Measurements from ENCODE around the gene ZNF326. TPM values are rescaled to one million over a fixed set of nuclear protein-coding genes. Genes with fewer than 3 reads are reported as not detected.
"Not testable (repeated sequence)": the region's sequence is repeated elsewhere in the genome, so short reads cannot be mapped to it uniquely, and the experiment has no call there.

The ZNF326 gene
- total RNA-seq, 4 donors from 2014 or later, result 9.0 to 15.4 (median 9.9) TPM

GRCh38 chr1:89994231-89994804, 592 bp upstream of the ZNF326 start:
- no peaks in the 10 kb centered on the region for H3K9me3 ChIP-seq
- 72% methylated on average over 15 of the region's 16 CpGs for WGBS
- DNase-seq (ENCODE audit: extremely low spot score), result no peak
- no peaks in the 10 kb centered on the region for H3K27me3 ChIP-seq
- H3K4me3 ChIP-seq, result peak overlapping the region; percentile 82 to 92 (median 88)
- H3K27ac ChIP-seq (replicated peaks in 1 of 4), result peak overlapping the region; percentile 94 to 98 (median 97)
- no peaks in the 10 kb centered on the region for H3K36me3 ChIP-seq
- no peak for TF ChIP-seq CTCF (IDR thresholded peaks at IDR 0.05)
- peaks cover 15 to 35% (median 32%) of the 10 kb centered on the region in 4 donors for H3K4me1 ChIP-seq
- intact Hi-C loops (cut with DNase I), result loop anchor here (10.0 kb wide), 1 partner anchor 360 kb away; the partner anchor contains the start of gene LRRC8C

DNA sequence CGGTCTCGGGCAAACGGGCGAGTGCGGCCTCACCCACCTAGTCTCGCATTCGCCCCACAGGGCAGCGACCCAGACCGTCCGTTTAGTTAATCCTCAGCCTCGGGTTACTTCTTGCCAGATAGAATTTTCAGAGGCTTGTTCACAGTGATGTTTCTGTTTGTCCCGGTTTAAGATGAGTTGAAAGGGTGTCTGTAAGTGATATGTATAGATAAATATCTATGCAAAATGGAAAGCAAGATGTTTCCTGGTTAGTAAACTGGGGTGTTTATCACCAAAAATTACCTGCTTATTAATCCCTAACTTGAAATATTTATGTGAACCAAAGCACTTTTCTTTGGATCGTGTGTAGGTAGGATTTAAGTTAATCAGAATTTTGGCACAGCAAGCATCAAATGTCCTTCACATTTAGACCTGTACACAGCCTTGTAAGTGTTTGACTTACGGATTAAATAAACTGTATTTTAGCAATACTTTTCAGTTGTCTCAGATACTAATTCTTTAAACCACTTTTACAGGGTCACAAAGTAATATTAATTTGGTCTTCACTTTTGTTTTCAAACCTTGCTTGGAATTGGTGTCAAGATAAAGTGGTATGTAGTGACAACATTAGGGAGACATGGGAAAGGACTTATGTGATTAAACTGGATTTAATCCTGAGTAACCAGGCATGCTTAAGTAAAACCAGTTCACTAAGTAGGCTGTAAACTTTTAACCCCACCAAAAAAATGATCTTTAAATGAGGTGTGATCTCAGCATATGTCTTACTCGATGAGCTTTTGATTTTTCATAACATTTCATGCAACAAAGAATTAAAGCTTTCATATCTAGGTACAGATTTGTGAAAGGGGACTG, 914 bp downstream of the ZNF326 start:
- no peak for DNase-seq (ENCODE audit: extremely low spot score)
- Histone ChIP-seq H3K27ac (replicated peaks in 1 of 4) (peak overlapping the region; percentile 94 to 98 (median 97)), H3K9me3 (no peaks in the 10 kb centered on the region), H3K4me1 (peaks cover 20 to 38% (median 34%) of the 10 kb centered on the region in 4 donors), H3K27me3 (no peaks in the 10 kb centered on the region), H3K4me3 (peak overlapping the region; percentile 82 to 92 (median 88)), H3K36me3 (peaks cover 0 to 5% (median 0%) of the 10 kb centered on the region in 4 donors)
- intact Hi-C loops (cut with DNase I), result loop anchor here (10.0 kb wide), 1 partner anchor 361 kb away; the partner anchor contains the start of gene LRRC8C
- WGBS, result 1% methylated on average over 15 of the region's 15 CpGs
- TF ChIP-seq EP300 (IDR thresholded peaks at IDR 0.05), result no peak
- TF ChIP-seq POLR2A (IDR thresholded peaks at IDR 0.05; ENCODE audit: low read depth), result no peak
- no peak for TF ChIP-seq CTCF (IDR thresholded peaks at IDR 0.05)
- no peak for TF ChIP-seq POLR2AphosphoS5 (IDR thresholded peaks at IDR 0.05)

DNA sequence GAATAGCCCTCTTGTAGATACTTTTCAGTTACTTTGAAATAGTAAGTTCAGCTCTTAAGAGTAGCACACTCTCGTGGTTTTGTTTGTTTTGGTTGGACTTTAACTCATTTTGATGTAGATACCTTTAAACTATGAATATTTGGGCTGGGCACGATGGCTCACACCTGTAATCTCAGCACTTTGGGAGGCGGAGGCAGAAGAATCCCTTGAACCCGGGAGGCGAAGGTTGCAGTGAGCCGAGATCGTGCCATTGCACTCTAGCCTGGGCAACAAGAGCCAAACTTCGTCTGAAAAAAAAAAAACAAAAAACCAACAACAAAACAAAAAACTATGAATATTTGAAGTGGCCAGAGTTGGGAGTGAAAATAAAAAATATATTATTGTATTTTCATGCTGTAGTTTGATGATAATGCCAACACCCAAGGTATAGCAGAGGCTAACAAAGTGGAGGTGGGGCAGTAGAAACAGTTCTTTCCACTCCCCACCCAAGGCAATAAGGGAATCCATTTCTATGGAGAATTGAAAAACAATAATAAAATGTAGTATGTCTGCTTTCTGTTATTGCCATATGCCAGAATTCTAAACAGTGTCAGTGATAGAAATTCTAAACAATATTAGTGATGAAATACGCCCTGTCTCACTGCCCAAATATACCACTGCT, 1.7 kb downstream of the ZNF326 start:
- no peak for DNase-seq (ENCODE audit: extremely low spot score)
- H3K4me1 ChIP-seq, result peaks cover 20 to 42% (median 34%) of the 10 kb centered on the region in 4 donors
- WGBS, result 48% methylated on average over 9 of the region's 9 CpGs
- TF ChIP-seq POLR2A (IDR thresholded peaks at IDR 0.05; ENCODE audit: low read depth) (no peak), CTCF (IDR thresholded peaks at IDR 0.05) (no peak), EP300 (IDR thresholded peaks at IDR 0.05) (no peak), POLR2AphosphoS5 (IDR thresholded peaks at IDR 0.05) (no peak)
- H3K36me3 ChIP-seq, result peaks cover 0 to 5% (median 0%) of the 10 kb centered on the region in 4 donors
- peak overlapping the region in 2 of 4 donors; percentile 0 to 96 for H3K27ac ChIP-seq (replicated peaks in 1 of 4)
- H3K27me3 ChIP-seq, result no peaks in the 10 kb centered on the region
- no peaks in the 10 kb centered on the region for H3K9me3 ChIP-seq
- peak overlapping the region; percentile 82 to 92 (median 88) for H3K4me3 ChIP-seq
- intact Hi-C loops (cut with DNase I), result loop anchor here (10.0 kb wide), 1 partner anchor 362 kb away; the partner anchor contains the start of gene LRRC8C

GRCh38 chr1:89997152-89997551, 2.2 kb downstream of the ZNF326 start:
- not testable (repeated sequence) for H3K27ac ChIP-seq (replicated peaks in 1 of 4); H3K36me3 ChIP-seq; DNase-seq (ENCODE audit: extremely low spot score); H3K9me3 ChIP-seq; H3K4me3 ChIP-seq; H3K27me3 ChIP-seq
- intact Hi-C loops (cut with DNase I), result loop anchor here (10.0 kb wide), 1 partner anchor 362 kb away; the partner anchor contains the start of gene LRRC8C
- 92% methylated on average over 4 of the region's 4 CpGs for WGBS
- peaks cover 20 to 45% (median 34%) of the 10 kb centered on the region in 4 donors for H3K4me1 ChIP-seq

GRCh38 chr1:89998306-89998705, 3.4 kb downstream of the ZNF326 start:
- Histone ChIP-seq H3K4me1 (peaks cover 22 to 51% (median 39%) of the 10 kb centered on the region in 4 donors), H3K9me3 (no peaks in the 10 kb centered on the region), H3K27ac (replicated peaks in 1 of 4) (no peak overlapping the region), H3K4me3 (no peak overlapping the region), H3K36me3 (peaks cover 0 to 5% (median 0%) of the 10 kb centered on the region in 4 donors), H3K27me3 (no peaks in the 10 kb centered on the region)
- intact Hi-C loops (cut with DNase I), result loop anchor here (10.0 kb wide), 1 partner anchor 364 kb away; the partner anchor contains the start of gene LRRC8C
- TF ChIP-seq POLR2A (IDR thresholded peaks at IDR 0.05; ENCODE audit: low read depth) (no peak), POLR2AphosphoS5 (IDR thresholded peaks at IDR 0.05) (no peak), EP300 (IDR thresholded peaks at IDR 0.05) (no peak), CTCF (IDR thresholded peaks at IDR 0.05) (no peak)
- DNase-seq (ENCODE audit: extremely low spot score), result no peak
